GM21825 (cell line): ENCODE measurements around the gene STX5.
"Not testable (repeated sequence)": the region's sequence is repeated elsewhere in the genome, so short reads cannot be mapped to it uniquely, and the experiment has no call there.

ENCODE experiments used
- ATAC-seq: cut with Tn5 transposase; IDR thresholded peaks from one replicate; pipeline ENCODE4 v1.9.1; 2021; ENCODE audit warnings: mild to moderate bottlenecking, moderate library complexity; ENCODE audit not compliant: unreplicated experiment

Gene STX5

GRCh38 chr11:62788991-62789390, 42.9 kb downstream of the STX5 start:
- ATAC-seq = no peak

DNA sequence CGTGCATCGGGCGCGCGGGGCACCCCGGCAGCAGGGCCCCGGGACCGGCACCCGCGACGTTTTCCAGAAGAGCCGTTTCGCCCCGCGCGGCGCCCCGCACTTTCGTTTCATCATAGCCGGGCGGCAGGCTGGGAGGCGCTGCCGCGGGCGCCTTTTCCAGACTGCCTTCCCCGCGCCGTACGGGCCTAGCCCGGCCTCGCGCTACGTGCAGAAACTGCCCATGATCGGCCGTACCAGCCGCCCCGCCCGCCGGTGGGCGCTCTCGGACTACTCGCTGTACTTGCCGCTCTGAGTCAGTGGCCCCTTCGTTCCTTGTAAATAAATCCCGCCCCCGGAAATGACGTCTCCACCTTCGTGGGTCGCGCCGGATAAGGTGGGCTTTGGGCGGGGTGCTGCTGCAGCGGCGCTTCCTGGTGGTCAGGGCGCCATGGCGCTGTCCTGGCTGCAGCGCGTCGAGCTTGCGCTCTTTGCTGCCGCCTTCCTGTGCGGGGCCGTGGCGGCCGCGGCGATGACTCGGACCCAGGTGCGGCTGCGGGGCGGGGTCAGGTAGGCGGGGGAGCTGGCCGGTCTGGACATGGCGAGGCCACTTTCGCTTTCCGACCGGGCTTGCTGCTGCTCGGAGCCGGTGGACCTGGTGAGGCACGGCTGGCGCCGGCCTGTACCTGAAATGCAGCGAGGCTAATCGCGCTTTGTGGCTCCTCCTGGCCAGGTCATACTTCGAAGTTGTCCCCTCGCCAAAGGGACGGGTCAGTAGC, 44.7 kb downstream of the STX5 start, which contains the start of gene TMEM179B:
TMEM179B (plus strand) TSS at position 398 of the 755 bp plus-strand sequence; CDS start at position 428, 30 bp downstream.
- peak; percentile 62 for ATAC-seq

- ATAC-seq = peak; percentile 59
Observed at GRCh38 chr11:62786318-62787004, 45.4 kb downstream of the STX5 start.

- ATAC-seq = no peak
Observed at GRCh38 chr11:62782753-62783152, 49.1 kb downstream of the STX5 start.

- ATAC-seq = no peak
Observed at GRCh38 chr11:62778441-62778840, 53.4 kb downstream of the STX5 start.

DNA sequence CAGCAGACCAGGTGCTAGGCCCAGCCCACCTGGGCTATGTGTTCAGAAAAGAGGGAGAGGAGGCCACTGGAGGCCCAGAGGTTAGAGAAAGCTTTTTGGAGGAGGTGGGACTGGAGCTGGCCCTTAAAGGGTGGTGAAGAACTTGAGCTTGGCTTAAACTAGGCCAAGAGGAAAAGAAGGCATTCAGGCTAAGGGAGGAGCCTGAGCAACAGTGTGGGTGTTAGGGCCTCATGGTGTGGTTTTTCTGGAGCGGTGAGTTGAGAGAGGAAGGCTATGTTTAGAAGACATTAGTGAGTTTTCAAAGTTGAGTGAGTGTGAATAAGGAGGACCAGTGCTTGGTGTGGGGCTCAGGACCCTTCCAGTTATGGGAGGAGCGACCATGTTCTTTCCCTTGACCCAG, 54.5 kb downstream of the STX5 start:
- ATAC-seq = no peak

- ATAC-seq = no peak
Observed at GRCh38 chr11:62775646-62776045, 56.2 kb downstream of the STX5 start.

- no peak for ATAC-seq
Observed at GRCh38 chr11:62774407-62774806, 57.4 kb downstream of the STX5 start.

DNA sequence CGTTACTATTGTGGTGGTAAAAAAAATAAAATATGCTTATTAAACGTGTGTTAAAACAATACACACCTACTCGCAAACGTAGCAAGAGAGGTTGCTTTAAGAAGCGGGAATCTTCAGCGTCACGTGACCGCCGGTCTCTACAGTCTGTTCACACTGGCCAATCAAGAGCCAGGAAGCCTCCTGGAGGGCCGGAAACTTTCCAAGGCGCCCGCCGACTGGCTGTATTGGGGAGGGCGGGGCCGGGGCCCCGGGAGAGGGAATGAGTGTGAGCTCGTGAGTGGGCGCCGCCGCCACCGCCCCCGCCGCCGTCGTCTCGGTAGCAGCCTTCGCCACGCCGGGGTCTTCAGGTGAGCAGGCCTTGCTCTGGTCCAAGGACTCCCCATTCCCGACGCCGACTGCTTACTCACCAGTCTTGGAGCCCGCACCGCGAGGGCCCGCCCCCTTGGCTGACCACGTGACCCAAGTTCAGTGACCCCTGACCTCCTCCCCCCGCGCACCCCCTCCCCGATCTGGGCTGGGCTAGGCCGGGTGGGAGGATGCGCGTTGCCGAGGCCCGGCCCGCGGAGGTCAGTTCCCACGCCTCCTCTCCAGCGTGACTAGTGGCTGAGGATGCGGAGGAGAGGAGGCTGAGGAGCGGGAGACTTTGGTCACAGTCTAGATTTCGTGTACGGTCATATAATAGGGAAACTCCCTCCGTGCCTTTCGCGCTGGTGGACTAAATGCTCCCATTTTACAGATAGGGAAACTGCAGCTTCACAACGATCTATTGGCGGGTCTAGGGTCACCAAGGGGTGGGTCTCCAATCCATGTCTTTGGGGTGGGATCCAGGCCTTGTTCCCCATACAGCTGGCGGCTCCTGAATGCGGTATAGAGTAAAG, 60.5 kb downstream of the STX5 start, which contains the start of gene TAF6L:
TAF6L (plus strand) TSS at position 253 of the 878 bp plus-strand sequence. CDS start 4,388 bp downstream, outside the sequence.
- ATAC-seq = peak; percentile 74

GRCh38 chr11:62770778-62771143, 61.1 kb downstream of the STX5 start:
- peak; percentile 4 for ATAC-seq

DNA sequence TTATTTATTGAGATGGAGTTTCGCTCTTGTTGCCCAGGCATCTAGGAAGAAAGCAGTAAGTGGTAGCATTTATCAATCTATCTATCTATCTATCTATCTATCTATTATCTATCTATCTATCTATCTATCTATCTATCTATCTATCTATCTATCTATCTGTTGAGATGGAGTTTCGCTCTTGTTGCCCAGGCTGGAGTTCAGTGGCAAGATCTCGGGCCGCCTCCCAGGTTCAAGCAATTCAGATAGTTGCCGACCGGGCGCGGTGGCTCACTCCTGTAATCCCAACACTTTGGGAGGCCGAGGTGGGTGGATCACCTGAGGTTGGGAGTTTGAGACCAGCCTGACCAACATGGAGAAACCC, 71.0 kb downstream of the STX5 start:
- not testable (repeated sequence) for ATAC-seq

GRCh38 chr11:62757846-62758788, 73.7 kb downstream of the STX5 start:
- ATAC-seq = no peak
